ENCODE data around the gene PTPRC. TPM values are rescaled to one million over a fixed set of nuclear protein-coding genes. Genes with fewer than 3 reads are reported as not detected.

The PTPRC gene
- total and polyA plus RNA-seq, 5 experiments from 2014 or later = 906 to 1,253 (median 980) TPM

DNA sequence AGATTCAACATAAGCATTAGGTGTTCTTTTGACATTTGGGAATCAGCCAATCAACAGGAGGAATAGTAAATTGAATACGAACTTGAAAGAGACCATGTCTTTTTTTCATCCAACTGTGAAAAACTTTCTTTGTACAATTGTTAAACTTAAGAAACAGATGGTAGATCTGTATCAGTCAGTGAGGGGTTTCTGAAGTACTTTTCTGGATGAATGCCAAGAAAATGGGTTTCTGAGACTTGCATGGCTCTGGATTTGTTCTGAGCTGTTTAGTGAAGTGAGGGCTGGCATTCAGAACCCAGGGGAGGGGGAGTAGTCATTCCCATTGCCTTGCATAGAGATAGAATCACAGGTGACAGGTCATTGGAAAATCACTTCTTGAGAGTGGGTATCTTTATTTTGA, 37.4 kb downstream of the PTPRC start:
- POLR2A ChIA-PET = interaction anchor here (0.8 to 1.9 kb wide), 6 partner anchors 9 to 55 kb away, joined by 3 to 8 read pairs (median 4); partner anchors contain the start of gene PTPRC
- Mint-ChIP-seq H3K27ac (peak overlapping the region; percentile 98 to 100 (median 99)), H3K9me3 (peaks cover 0 to 9% (median 0%) of the 10 kb centered on the region in 9 donors), H3K4me1 (peaks cover 43 to 95% (median 85%) of the 10 kb centered on the region in 4 donors), H3K4me3 (peak overlapping the region; percentile 66 to 86 (median 82)), H3K27me3 (no peaks in the 10 kb centered on the region), H3K36me3 (peaks cover 0 to 48% (median 39%) of the 10 kb centered on the region in 3 donors)
- DNase-seq (peak in 5 of 10 donors; percentile 34 to 71 (median 64)), ATAC-seq (peak; percentile 25 to 40)

- Mint-ChIP-seq H3K27ac (peak overlapping the region; percentile 98 to 100 (median 99)), H3K9me3 (peaks cover 0 to 9% (median 0%) of the 10 kb centered on the region in 9 donors), H3K4me3 (peak overlapping the region; percentile 66 to 86 (median 82)), H3K27me3 (no peaks in the 10 kb centered on the region), H3K4me1 (peaks cover 38 to 93% (median 80%) of the 10 kb centered on the region in 4 donors), H3K36me3 (peaks cover 0 to 41% (median 32%) of the 10 kb centered on the region in 3 donors)
- DNase-seq (no peak), ATAC-seq (no peak)
- POLR2A ChIA-PET = interaction anchor here (0.7 to 8.4 kb wide), 5 partner anchors 8 to 957 kb away, joined by 3 to 110 read pairs (median 44); partner anchors contain the start of gene PTPRC
Measured at GRCh38 chr1:198677027-198677426, 38.2 kb downstream of the PTPRC start.

GRCh38 chr1:198677871-198678270, 39.0 kb downstream of the PTPRC start:
- Mint-ChIP-seq H3K4me1 (peaks cover 39 to 93% (median 79%) of the 10 kb centered on the region in 4 donors), H3K27me3 (no peaks in the 10 kb centered on the region), H3K27ac (peak overlapping the region; percentile 98 to 100 (median 99)), H3K36me3 (peaks cover 0 to 35% (median 24%) of the 10 kb centered on the region in 3 donors), H3K9me3 (peaks cover 0 to 9% (median 0%) of the 10 kb centered on the region in 9 donors), H3K4me3 (peak overlapping the region; percentile 66 to 86 (median 82))
- POLR2A ChIA-PET = interaction anchor here (0.6 to 8.4 kb wide), 7 partner anchors 9 to 958 kb away, joined by 3 to 110 read pairs (median 13); partner anchors contain the start of gene PTPRC
- DNase-seq (no peak), ATAC-seq (no peak)

- peaks cover 0 to 33% (median 23%) of the 10 kb centered on the region in 3 donors for H3K36me3 Mint-ChIP-seq
- POLR2A ChIA-PET = interaction anchor here (0.5 to 8.4 kb wide), 10 partner anchors 9 to 153 kb away, joined by 3 to 110 read pairs (median 9); partner anchors contain the start of gene PTPRC
- H3K4me1 Mint-ChIP-seq = peaks cover 38 to 93% (median 79%) of the 10 kb centered on the region in 4 donors
- H3K27me3 Mint-ChIP-seq = no peaks in the 10 kb centered on the region
- peaks cover 0 to 9% (median 0%) of the 10 kb centered on the region in 9 donors for H3K9me3 Mint-ChIP-seq
- ATAC-seq = peak; percentile 61
- peak overlapping the region; percentile 98 to 100 (median 99) for H3K27ac Mint-ChIP-seq
- peak overlapping the region; percentile 66 to 86 (median 82) for H3K4me3 Mint-ChIP-seq
- DNase-seq = peak in 9 of 10 donors; percentile 39 to 86 (median 69)
Measured at GRCh38 chr1:198678301-198678836, 39.5 kb downstream of the PTPRC start.

DNA sequence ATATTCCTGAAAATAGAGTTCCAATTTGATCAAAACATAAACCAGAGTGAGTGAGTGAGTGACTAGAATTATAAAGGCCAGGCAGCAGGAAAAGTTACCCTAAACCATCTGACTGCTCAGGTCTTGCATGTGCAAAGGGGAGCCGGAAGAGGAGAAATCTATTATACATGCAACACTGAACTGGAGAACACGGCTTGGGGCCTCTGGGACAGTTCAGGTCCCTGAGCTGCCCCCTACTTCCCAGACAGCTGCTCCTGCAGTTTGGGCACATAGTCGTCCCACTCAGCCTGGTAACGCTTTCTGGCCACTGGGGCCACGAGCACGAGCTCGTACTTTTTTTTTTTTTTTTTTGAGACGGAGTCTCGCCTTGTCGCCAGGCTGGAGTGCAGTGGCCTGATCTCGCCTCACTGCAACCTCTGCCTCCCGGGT, 40.1 kb downstream of the PTPRC start:
- ATAC-seq (peak; percentile 16 to 27), DNase-seq (peak in 6 of 10 donors; percentile 28 to 68 (median 62))
- POLR2A ChIA-PET = interaction anchor here (0.5 to 8.4 kb wide), 15 partner anchors 10 to 153 kb away, joined by 3 to 110 read pairs (median 4); partner anchors contain the start of gene PTPRC
- peak overlapping the region; percentile 98 to 100 (median 99) for H3K27ac Mint-ChIP-seq
- peak overlapping the region; percentile 66 to 86 (median 82) for H3K4me3 Mint-ChIP-seq
- peaks cover 0 to 9% (median 0%) of the 10 kb centered on the region in 9 donors for H3K9me3 Mint-ChIP-seq
- peaks cover 0 to 31% (median 25%) of the 10 kb centered on the region in 3 donors for H3K36me3 Mint-ChIP-seq
- H3K27me3 Mint-ChIP-seq = no peaks in the 10 kb centered on the region
- peaks cover 38 to 93% (median 79%) of the 10 kb centered on the region in 4 donors for H3K4me1 Mint-ChIP-seq

DNA sequence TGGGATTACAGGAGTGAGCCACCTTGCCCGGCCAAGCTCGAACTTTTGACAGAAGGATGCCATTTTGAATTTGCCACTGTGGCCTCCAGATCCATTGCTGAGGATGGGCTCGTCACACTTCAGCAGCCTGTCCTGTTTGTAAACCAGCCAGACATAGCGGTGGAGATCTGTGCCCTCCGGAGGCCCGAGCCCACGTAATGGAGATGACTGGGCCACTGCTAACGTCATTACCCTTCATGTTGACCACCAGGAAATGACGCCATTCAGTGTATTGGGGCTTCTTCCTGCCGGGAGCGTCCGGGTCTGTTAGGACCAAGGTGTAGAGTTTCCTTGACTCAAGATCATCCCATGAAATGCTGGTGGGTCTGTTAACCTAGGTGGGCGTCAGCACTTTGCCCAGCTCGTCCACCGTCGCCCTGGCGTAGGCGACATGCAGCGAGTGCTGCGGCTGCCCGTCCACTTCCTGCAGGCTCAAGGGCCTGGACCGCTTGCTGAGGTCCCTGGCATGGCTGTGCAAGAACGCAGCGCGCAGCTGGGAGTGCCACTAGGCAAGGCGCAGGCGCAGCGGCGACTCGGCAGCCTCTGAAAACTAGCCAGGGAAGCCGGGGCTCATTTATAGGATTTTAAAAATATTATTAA, 40.8 kb downstream of the PTPRC start:
- ATAC-seq (no peak), DNase-seq (peak in 2 of 10 donors; percentile 55 to 63)
- Mint-ChIP-seq H3K4me1 (peaks cover 38 to 95% (median 80%) of the 10 kb centered on the region in 4 donors), H3K27me3 (no peaks in the 10 kb centered on the region), H3K36me3 (peaks cover 0 to 29% (median 27%) of the 10 kb centered on the region in 3 donors), H3K27ac (peak overlapping the region; percentile 98 to 100 (median 99)), H3K9me3 (peaks cover 0 to 9% (median 0%) of the 10 kb centered on the region in 9 donors), H3K4me3 (peak overlapping the region; percentile 66 to 86 (median 80))
- POLR2A ChIA-PET = interaction anchor here (0.7 to 8.4 kb wide), 13 partner anchors 11 to 154 kb away, joined by 3 to 110 read pairs (median 5); partner anchors contain the start of gene PTPRC

DNA sequence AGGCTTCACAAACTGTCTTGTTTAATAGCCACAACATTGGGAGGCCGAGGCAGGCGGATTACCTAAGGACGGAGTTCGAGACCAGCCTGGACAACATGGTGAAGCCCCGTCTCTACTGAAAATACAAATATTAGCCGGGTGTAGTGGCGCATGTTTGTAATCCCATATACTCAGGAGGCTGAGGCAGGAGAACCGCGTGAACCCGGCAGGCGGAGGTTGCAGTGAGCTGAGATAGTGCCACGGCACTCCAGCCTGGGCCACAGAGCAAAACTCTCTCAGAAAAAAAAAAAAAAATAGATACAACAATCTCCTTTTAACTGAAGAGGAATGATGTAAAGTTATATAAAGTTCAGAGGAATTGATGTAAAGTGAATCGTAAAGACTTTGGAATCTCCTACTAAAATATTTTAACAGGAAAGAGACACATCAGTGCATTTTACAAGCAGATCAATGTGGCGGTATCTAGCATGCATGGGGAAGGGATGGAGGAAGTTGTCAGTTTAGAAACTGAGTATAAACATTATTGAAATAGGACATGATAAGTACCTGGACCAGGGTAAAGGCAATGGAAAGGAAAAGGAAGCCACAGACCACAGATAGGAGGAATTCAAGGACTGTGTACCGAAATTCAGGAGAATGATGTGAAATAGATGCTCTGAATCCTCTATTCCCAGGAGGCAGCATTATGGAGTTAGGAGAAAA, 41.5 kb downstream of the PTPRC start:
- peak in 1 of 10 donors; percentile 54 for DNase-seq
- POLR2A ChIA-PET = interaction anchor here (1.5 to 8.4 kb wide), 9 partner anchors 11 to 155 kb away, joined by 3 to 110 read pairs (median 41); partner anchors contain the start of gene PTPRC
- H3K27me3 Mint-ChIP-seq = no peaks in the 10 kb centered on the region
- peak overlapping the region; percentile 98 to 100 (median 99) for H3K27ac Mint-ChIP-seq
- H3K36me3 Mint-ChIP-seq = peaks cover 0 to 28% (median 28%) of the 10 kb centered on the region in 3 donors
- H3K9me3 Mint-ChIP-seq = peaks cover 0 to 5% (median 0%) of the 10 kb centered on the region in 9 donors
- no peak for ATAC-seq
- peak overlapping the region; percentile 66 to 85 (median 80) for H3K4me3 Mint-ChIP-seq
- peaks cover 36 to 94% (median 78%) of the 10 kb centered on the region in 4 donors for H3K4me1 Mint-ChIP-seq

- Mint-ChIP-seq H3K9me3 (no peaks in the 10 kb centered on the region), H3K4me1 (peaks cover 32 to 94% (median 75%) of the 10 kb centered on the region in 4 donors), H3K27ac (peak overlapping the region; percentile 95 to 100 (median 99)), H3K36me3 (peaks cover 0 to 24% (median 21%) of the 10 kb centered on the region in 3 donors), H3K27me3 (no peaks in the 10 kb centered on the region), H3K4me3 (peak overlapping the region; percentile 47 to 85 (median 78))
- DNase-seq = peak in 3 of 10 donors; percentile 29 to 56 (median 54)
- ATAC-seq = peak in 1 of 2 donors; percentile 19
- POLR2A ChIA-PET = interaction anchor here (0.7 to 8.4 kb wide), 19 partner anchors 10 to 160 kb away, joined by 3 to 110 read pairs (median 7); partner anchors contain the start of gene PTPRC
Measured at GRCh38 chr1:198681252-198681651, 42.4 kb downstream of the PTPRC start.

- Mint-ChIP-seq H3K27ac (peak overlapping the region; percentile 95 to 100 (median 99)), H3K4me1 (peaks cover 28 to 94% (median 75%) of the 10 kb centered on the region in 4 donors), H3K4me3 (peak overlapping the region; percentile 65 to 85 (median 80)), H3K27me3 (no peaks in the 10 kb centered on the region), H3K36me3 (peaks cover 0 to 28% (median 21%) of the 10 kb centered on the region in 3 donors), H3K9me3 (no peaks in the 10 kb centered on the region)
- ATAC-seq = peak; percentile 72 to 81
- POLR2A ChIA-PET = interaction anchor here (0.5 to 8.4 kb wide), 25 partner anchors 9 to 161 kb away, joined by 3 to 110 read pairs (median 5); partner anchors contain the start of gene PTPRC
- peak; percentile 48 to 96 (median 84) for DNase-seq
Measured at GRCh38 chr1:198681831-198682759, 43.3 kb downstream of the PTPRC start.

GRCh38 chr1:198682850-198683249, 44.0 kb downstream of the PTPRC start:
- peak overlapping the region; percentile 95 to 100 (median 99) for H3K27ac Mint-ChIP-seq
- no peaks in the 10 kb centered on the region for H3K9me3 Mint-ChIP-seq
- peaks cover 0 to 24% (median 21%) of the 10 kb centered on the region in 3 donors for H3K36me3 Mint-ChIP-seq
- ATAC-seq (no peak), DNase-seq (no peak)
- peak overlapping the region; percentile 65 to 85 (median 80) for H3K4me3 Mint-ChIP-seq
- POLR2A ChIA-PET = interaction anchor here (0.6 to 8.4 kb wide), 17 partner anchors 14 to 163 kb away, joined by 3 to 110 read pairs (median 8); partner anchors contain the start of gene PTPRC
- H3K27me3 Mint-ChIP-seq = no peaks in the 10 kb centered on the region
- peaks cover 25 to 94% (median 74%) of the 10 kb centered on the region in 4 donors for H3K4me1 Mint-ChIP-seq

Measured in naive thymus-derived CD8-positive, alpha-beta T cell (primary cell).